HG02840 (cell line): ENCODE results near the gene C17orf78.
"Not testable (repeated sequence)": the region's sequence is repeated elsewhere in the genome, so short reads cannot be mapped to it uniquely, and the experiment has no call there.

ENCODE experiments used
- ATAC-seq: cut with Tn5 transposase; IDR thresholded peaks from one replicate; pipeline ENCODE4 v1.9.1; 2021; ENCODE audit warnings: mild to moderate bottlenecking, moderate library complexity, moderate number of reproducible peaks; ENCODE audit not compliant: unreplicated experiment, low FRiP score

The C17orf78 gene

DNA sequence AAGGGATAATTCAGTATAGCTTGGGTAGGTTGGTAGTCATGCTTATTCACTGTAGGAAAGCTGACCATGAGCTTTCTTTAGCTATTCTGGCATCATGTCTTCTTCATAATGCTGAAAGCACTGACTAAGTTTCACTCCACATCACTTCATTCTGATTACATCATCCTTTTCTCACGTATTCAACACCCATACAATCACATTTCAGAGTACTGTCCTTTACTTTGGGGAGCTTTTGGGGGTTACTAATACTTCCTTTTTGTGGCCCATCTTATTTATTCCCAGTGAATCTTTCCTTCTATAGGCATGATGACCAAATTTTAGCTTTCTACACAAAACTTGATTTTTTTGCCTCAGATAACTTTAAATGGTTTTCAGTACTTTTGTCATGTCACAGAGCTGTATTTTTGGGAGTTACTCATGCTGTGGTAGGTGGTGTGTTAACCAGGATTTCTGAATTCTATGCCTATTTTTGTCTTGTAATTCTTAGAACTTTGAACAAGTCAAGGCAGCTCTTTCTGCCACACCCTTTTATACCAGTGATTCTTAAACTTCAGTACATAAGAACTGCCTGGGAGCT, 54.4 kb downstream of the C17orf78 start:
- ATAC-seq: no peak

DNA sequence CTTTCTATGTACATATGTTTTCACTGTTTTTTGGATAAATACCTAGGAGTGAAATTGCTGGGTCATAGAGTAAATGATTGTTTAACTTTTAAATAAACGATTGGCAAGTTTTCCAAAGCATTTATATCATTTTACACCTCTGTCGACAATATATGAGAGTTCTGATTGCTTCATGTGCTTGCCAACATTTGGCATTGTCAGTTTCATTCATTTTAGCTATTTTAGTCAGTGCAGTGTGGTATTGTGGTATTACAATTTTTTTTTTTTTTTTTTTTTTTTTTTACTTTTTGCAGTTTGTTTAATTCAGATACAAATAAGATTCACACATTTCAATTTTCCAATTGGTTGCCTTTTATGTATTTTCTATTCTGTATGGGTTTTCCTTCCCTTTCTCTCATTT, 56.9 kb downstream of the C17orf78 start:
- no peak for ATAC-seq

DNA sequence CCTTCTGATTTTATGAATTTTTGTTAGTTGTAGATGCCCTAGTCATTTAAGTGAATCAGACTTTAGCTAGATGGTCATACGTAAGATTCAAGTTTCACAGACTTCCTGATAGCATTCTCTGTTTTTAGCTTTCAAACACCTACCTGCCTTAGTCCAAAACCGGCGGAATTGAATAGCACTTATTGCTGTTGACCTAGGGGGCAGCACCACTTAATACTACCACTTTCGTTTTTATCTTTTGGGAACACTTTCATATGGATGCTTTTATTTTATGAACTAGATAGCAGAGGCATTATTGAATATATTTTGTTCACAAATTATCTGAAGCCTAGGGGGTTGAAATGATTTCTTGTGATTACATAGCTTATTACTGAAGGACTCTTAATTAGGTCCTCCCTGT, 62.4 kb downstream of the C17orf78 start:
- no peak for ATAC-seq

DNA sequence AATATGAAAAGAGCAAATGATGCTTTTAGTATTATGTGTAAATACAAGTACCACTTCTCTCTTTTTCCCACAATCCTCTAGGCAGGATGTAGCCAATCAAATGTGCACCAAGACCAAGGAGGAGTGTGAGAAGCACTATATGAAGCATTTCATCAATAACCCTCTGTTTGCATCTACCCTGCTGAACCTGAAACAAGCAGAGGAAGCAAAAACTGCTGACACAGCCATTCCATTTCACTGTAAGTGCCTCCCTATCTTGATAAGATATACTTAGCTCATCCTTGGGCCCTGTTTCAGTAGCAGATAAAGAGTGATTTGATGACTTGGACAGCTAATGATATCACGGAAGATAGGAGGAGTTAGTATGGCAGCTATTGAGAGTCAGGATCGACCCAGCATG, 64.6 kb downstream of the C17orf78 start:
- ATAC-seq: no peak

DNA sequence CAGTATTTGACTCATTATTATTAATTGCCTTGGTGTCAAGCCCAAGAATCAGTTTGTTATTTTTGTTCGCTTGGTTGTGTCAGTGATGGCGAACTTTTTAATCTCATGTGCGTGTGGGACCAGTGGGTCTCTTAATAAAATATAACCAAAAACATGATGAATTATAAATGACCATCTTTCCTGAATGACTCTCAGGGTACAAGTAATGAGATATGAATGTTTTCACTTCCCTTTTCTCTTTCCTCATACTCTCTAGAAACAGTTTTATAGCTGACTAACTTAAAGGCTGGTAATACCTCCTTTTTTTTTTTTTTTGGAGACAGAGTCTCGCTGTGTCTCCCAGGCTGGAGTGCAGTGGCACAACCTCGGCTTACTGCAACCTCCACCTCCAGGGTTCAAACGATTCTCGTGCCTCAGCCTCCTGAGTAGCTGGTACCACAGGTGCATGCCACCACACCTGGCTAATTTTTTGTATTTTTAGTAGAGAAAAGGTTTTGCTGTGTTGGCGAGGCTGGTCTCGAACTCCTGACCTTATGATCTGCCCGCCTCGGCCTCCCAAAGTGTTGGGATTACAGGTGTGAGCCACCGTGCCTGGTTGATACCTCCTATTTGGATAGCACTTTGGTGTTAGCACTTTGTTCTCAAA, 65.7 kb downstream of the C17orf78 start:
- not testable (repeated sequence) for ATAC-seq
